GM12891 (cell line): ENCODE results near the gene SLC2A4.

Experiments used
- POLR2A ChIP-seq: IDR thresholded peaks from 2 replicates; pipeline ENCODE4 v1.6.1; 2011; ENCODE audit warnings: low read depth, low read length, control low read depth
- POLR2AphosphoS5 ChIP-seq: IDR thresholded peaks from 2 replicates; pipeline ENCODE4 v1.6.1; 2011; ENCODE audit warnings: low read depth, low read length, control low read depth

DNA sequence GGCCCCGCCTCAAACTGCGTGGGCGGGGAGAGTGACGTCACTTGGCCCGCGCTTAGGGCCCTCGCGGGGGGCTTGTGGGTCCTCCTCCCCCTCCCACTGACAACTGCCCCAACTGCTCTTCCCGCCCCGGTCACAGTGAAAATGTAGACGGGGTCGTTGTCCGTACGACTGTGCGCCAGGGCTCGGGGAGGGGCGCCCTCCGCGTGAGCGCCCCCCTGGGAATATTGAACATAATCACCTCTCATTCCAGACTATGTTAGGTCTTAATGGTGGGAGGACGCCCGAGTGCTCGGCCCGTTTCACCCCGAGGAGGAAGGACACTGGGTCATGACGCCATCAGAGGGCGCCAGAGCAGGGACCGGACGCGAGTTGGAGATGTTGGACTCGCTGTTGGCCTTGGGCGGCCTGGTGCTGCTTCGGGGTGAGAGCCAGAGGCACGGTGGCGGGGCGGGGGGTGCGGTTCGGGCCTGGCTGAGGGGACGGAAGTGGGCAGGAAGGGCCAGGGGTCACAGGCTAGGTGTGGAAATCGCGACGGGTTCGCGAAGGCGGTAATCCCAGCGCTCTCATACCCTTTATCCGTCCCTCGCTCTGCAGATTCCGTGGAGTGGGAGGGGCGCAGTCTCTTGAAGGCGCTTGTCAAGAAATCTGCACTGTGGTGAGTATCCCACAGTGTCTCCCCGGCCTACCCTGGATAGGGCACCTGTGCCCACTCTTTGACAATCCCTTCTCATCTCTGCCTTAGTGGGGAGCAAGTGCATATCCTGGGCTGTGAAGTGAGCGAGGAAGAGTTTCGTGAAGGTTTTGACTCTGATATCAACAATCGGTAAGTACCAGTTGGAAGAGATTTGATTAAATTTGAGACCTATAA is 29.1 kb upstream of the SLC2A4 start, which contains the start of gene ELP5:
- TF ChIP-seq POLR2A: peak; percentile 91
- TF ChIP-seq POLR2AphosphoS5: peak; percentile 65
